Measurements from ENCODE around the gene GPR180.
A peak's percentile ranks its signal among the peaks of the same experiment; 100 is the strongest.

The GPR180 gene

GRCh38 chr13:94601446-94602431 lies at the start of gene GPR180:
Gene GPR180 (plus strand): TSS chr13:94601857. CDS start chr13:94601928, 71 bp downstream.
- peak; percentile 64 for DNase-seq (ENCODE audit: low read depth)

GRCh38 chr13:94552095-94552494 lies 49.6 kb upstream of the GPR180 start:
- no peak for DNase-seq (ENCODE audit: low read depth)

- no peak for DNase-seq (ENCODE audit: low read depth)
Observed at GRCh38 chr13:94553766-94554165, 47.9 kb upstream of the GPR180 start.

GRCh38 chr13:94556041-94556440 lies 45.6 kb upstream of the GPR180 start:
- no peak for DNase-seq (ENCODE audit: low read depth)

GRCh38 chr13:94556621-94557020 lies 45.0 kb upstream of the GPR180 start:
- DNase-seq (ENCODE audit: low read depth), result no peak

- DNase-seq (ENCODE audit: low read depth), result no peak
Observed at GRCh38 chr13:94557684-94558235, 43.9 kb upstream of the GPR180 start.

- no peak for DNase-seq (ENCODE audit: low read depth)
Observed at GRCh38 chr13:94558716-94559115, 42.9 kb upstream of the GPR180 start.

GRCh38 chr13:94559222-94559795 lies 42.3 kb upstream of the GPR180 start:
- no peak for DNase-seq (ENCODE audit: low read depth)

- no peak for DNase-seq (ENCODE audit: low read depth)
Observed at GRCh38 chr13:94560116-94560515, 41.5 kb upstream of the GPR180 start.

- no peak for DNase-seq (ENCODE audit: low read depth)
Observed at GRCh38 chr13:94561126-94561525, 40.5 kb upstream of the GPR180 start.

- no peak for DNase-seq (ENCODE audit: low read depth)
Observed at GRCh38 chr13:94567581-94567980, 34.1 kb upstream of the GPR180 start.

GRCh38 chr13:94568443-94568842 lies 33.2 kb upstream of the GPR180 start:
- no peak for DNase-seq (ENCODE audit: low read depth)

GRCh38 chr13:94569615-94570014 lies 32.0 kb upstream of the GPR180 start:
- DNase-seq (ENCODE audit: low read depth), result no peak

- DNase-seq (ENCODE audit: low read depth), result no peak
Observed at GRCh38 chr13:94579063-94579462, 22.6 kb upstream of the GPR180 start.

- DNase-seq (ENCODE audit: low read depth), result no peak
Observed at GRCh38 chr13:94583926-94584325, 17.7 kb upstream of the GPR180 start.

GRCh38 chr13:94585543-94586101 lies 16.0 kb upstream of the GPR180 start:
- DNase-seq (ENCODE audit: low read depth), result no peak

GRCh38 chr13:94586371-94586770 lies 15.3 kb upstream of the GPR180 start:
- no peak for DNase-seq (ENCODE audit: low read depth)

- DNase-seq (ENCODE audit: low read depth), result no peak
Observed at GRCh38 chr13:94588541-94588940, 13.1 kb upstream of the GPR180 start.

- DNase-seq (ENCODE audit: low read depth), result no peak
Observed at GRCh38 chr13:94590744-94591143, 10.9 kb upstream of the GPR180 start.

GRCh38 chr13:94595001-94595949 lies 6.4 kb upstream of the GPR180 start:
- no peak for DNase-seq (ENCODE audit: low read depth)

- DNase-seq (ENCODE audit: low read depth), result peak; percentile 72
Observed at GRCh38 chr13:94595950-94596574, 5.6 kb upstream of the GPR180 start, which contains the start of gene TGDS. Gene TGDS (minus strand): TSS chr13:94596152. CDS start chr13:94596136, 16 bp downstream.

Measured in stimulated activated CD8-positive, alpha-beta memory T cell treated with anti-CD3 and anti-CD28 coated beads, Interleukin-15, amount 100 ng/mL, for 1 hour (primary cell).